Keratinocyte (primary cell): Measurements from ENCODE around the gene NHLRC2.

Experiments used
- CTCF ChIP-seq, 3 experiments: IDR thresholded peaks in 1 of 3; conservative IDR thresholded peaks in 1 of 3; optimal IDR thresholded peaks in 1 of 3; 2 replicates in 2 of 3; 3 replicates in 1 of 3; pipeline versions ENCODE3 to v1.5.1; 2011; ENCODE audit warnings: low read length in 3 of 3, mild to moderate bottlenecking in 3 of 3, moderate library complexity in 2 of 3, control low read depth in 1 of 3, inconsistent platforms in 1 of 3; ENCODE audit not compliant: insufficient read depth in 2 of 3; ENCODE audit errors: extremely low read depth in 1 of 3
- EZH2 ChIP-seq: IDR thresholded peaks from one replicate; pipeline ENCODE4 v1.6.1; 2012; ENCODE audit warnings: inconsistent platforms, mild to moderate bottlenecking, low read length, moderate library complexity

- TF ChIP-seq CTCF (optimal IDR thresholded peaks at IDR 0.05 in 1 of 3, IDR thresholded peaks at IDR 0.05 in 1 of 3, conservative IDR thresholded peaks at IDR 0.05 in 1 of 3; ENCODE audit: extremely low read depth in 1 of 3, insufficient read depth in 2 of 3, low read length in 3 of 3) (no peak), EZH2 (no peak)
Measured at GRCh38 chr10:113823389-113823788, 31.1 kb upstream of the NHLRC2 start.
